Tibial artery (tissue), 4 donors: Measurements from ENCODE around the gene COL4A2.

Source experiments
- DNase-seq, 2 donors: peaks; one replicate each; pipeline ENCODE4 v3.0.0-alpha.2; 2019
- H3K27ac ChIP-seq, 2 donors: fragments of 200-600 bp; sonication (generic) in 1 of 2; 1 replicate in 1 of 2; 2 replicates in 1 of 2; pipeline ENCODE4 v1.5.1; 2018 to 2019; ENCODE audit warnings: mild to moderate bottlenecking in 1 of 2
- H3K27me3 ChIP-seq, 2 donors: fragments of 200-600 bp; sonication (generic) in 1 of 2; one replicate each; pipeline versions ENCODE4 v1.5.1 to v1.6.0; 2016 to 2019
- H3K36me3 ChIP-seq, 3 donors: fragments of 200-600 bp; sonication (generic) in 2 of 3; one replicate each; pipeline ENCODE4 v1.5.1; 2016 to 2019; ENCODE audit warnings: mild to moderate bottlenecking in 2 of 3
- H3K4me1 ChIP-seq, 4 donors: fragments of 200-600 bp; sonication (generic) in 2 of 4; 1 replicate in 3 of 4; 2 replicates in 1 of 4; pipeline ENCODE4 v1.5.1; 2016 to 2019
- H3K4me3 ChIP-seq, 2 donors: fragments of 200-600 bp; sonication (generic) in 1 of 2; 1 replicate in 1 of 2; 2 replicates in 1 of 2; pipeline ENCODE4 v1.5.1; 2018 to 2019; ENCODE audit warnings: mild to moderate bottlenecking in 2 of 2
- H3K9me3 ChIP-seq, 3 donors: fragments of 200-600 bp; sonication (generic) in 1 of 3; one replicate each; pipeline ENCODE4 v1.5.1; 2016 to 2019
- intact Hi-C: fragments of 100-400 bp; cut with DNase I; formaldehyde crosslinking; loops from one replicate; pipeline ENCODE4 v1.15.0; 2023; ENCODE audit warnings: low total_unique reads
- TF ChIP-seq, protein P1 (sequence below), 2 experiments: fragments of 200-600 bp in 1 of 2; fragments of 450-650 bp in 1 of 2; IDR thresholded peaks; one replicate each; pipeline ENCODE4 v1.5.1; 2017 to 2019; ENCODE audit warnings: antibody characterized with exemption in 2 of 2, mild to moderate bottlenecking in 1 of 2, moderate library complexity in 1 of 2

COL4A2 gene

DNA sequence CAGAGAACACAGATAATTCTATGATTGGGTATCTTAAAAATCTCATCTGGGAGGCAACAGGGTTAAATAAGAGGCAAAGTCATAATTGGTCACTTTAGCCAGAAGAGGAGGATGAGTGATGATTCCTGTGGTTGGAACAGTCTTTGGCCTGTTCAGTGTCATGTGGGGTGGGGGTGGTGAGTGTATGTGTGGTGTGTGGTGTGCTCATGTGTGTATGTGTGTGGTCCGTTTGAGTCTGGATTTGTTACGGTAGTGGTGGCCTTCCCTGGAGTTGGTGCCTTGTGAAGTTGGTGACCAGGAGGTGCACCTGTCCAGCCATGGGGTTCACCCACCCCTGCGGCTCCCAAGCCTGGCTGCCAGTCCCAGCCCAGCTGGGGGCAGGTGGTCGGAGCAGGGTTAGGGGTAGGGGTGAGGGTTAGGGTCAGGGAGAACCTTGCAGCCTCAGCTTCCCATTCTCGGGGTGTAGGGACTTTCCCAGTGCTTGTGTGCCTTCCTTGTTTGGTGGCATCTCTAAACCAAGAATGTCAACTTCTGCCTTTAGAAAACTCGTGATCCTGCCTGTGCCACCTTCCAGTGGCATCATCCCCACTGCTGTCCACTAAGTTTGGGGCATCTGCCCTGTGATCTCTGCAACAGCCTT lies 156.9 kb downstream of the COL4A2 start:
- H3K36me3 ChIP-seq, result peaks cover 92 to 100% (median 93%) of the 10 kb centered on the region in 3 donors
- H3K27me3 ChIP-seq, result no peaks in the 10 kb centered on the region
- TF ChIP-seq, protein P1, sequence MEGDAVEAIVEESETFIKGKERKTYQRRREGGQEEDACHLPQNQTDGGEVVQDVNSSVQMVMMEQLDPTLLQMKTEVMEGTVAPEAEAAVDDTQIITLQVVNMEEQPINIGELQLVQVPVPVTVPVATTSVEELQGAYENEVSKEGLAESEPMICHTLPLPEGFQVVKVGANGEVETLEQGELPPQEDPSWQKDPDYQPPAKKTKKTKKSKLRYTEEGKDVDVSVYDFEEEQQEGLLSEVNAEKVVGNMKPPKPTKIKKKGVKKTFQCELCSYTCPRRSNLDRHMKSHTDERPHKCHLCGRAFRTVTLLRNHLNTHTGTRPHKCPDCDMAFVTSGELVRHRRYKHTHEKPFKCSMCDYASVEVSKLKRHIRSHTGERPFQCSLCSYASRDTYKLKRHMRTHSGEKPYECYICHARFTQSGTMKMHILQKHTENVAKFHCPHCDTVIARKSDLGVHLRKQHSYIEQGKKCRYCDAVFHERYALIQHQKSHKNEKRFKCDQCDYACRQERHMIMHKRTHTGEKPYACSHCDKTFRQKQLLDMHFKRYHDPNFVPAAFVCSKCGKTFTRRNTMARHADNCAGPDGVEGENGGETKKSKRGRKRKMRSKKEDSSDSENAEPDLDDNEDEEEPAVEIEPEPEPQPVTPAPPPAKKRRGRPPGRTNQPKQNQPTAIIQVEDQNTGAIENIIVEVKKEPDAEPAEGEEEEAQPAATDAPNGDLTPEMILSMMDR (IDR thresholded peaks at IDR 0.05), result no peak
- no peak overlapping the region for H3K4me3 ChIP-seq
- H3K4me1 ChIP-seq, result no peaks in the 10 kb centered on the region
- peak overlapping the region; percentile 9 to 49 for H3K27ac ChIP-seq
- H3K9me3 ChIP-seq, result no peaks in the 10 kb centered on the region
- intact Hi-C loops, result no loop called here
- no peak for DNase-seq

- H3K36me3 ChIP-seq, result peaks cover 92 to 100% (median 97%) of the 10 kb centered on the region in 3 donors
- intact Hi-C loops, result no loop called here
These were observed 157.7 kb downstream of the COL4A2 start for GRCh38 chr13:110464556-110465333.

GRCh38 chr13:110465696-110466095 lies 158.6 kb downstream of the COL4A2 start:
- Histone ChIP-seq H3K9me3 (no peaks in the 10 kb centered on the region), H3K4me1 (no peaks in the 10 kb centered on the region), H3K27me3 (no peaks in the 10 kb centered on the region), H3K36me3 (peaks cover 95 to 100% (median 96%) of the 10 kb centered on the region in 3 donors), H3K4me3 (no peak overlapping the region), H3K27ac (peak overlapping the region in 1 of 2 donors; percentile 49)
- TF ChIP-seq, protein P1 (IDR thresholded peaks at IDR 0.05), result no peak
- DNase-seq, result peak in 1 of 2 donors; percentile 14
- intact Hi-C loops, result no loop called here

More at GRCh38 chr13:110464556-110465333, 157.7 kb downstream of the COL4A2 start:
- Histone ChIP-seq H3K4me1 (no peaks in the 10 kb centered on the region), H3K27me3 (no peaks in the 10 kb centered on the region), H3K4me3 (no peak overlapping the region), H3K9me3 (no peaks in the 10 kb centered on the region), H3K27ac (peak overlapping the region in 1 of 2 donors; percentile 49)
- DNase-seq, result no peak
- TF ChIP-seq, protein P1 (IDR thresholded peaks at IDR 0.05), result no peak

- Histone ChIP-seq H3K4me3 (no peak overlapping the region), H3K9me3 (no peaks in the 10 kb centered on the region), H3K4me1 (no peaks in the 10 kb centered on the region), H3K36me3 (peaks cover 96 to 100% (median 99%) of the 10 kb centered on the region in 3 donors), H3K27me3 (no peaks in the 10 kb centered on the region), H3K27ac (peak overlapping the region in 1 of 2 donors; percentile 49)
- intact Hi-C loops, result no loop called here
- no peak for DNase-seq
- TF ChIP-seq, protein P1 (IDR thresholded peaks at IDR 0.05), result no peak
These were observed 159.3 kb downstream of the COL4A2 start for GRCh38 chr13:110466266-110466915.

DNA sequence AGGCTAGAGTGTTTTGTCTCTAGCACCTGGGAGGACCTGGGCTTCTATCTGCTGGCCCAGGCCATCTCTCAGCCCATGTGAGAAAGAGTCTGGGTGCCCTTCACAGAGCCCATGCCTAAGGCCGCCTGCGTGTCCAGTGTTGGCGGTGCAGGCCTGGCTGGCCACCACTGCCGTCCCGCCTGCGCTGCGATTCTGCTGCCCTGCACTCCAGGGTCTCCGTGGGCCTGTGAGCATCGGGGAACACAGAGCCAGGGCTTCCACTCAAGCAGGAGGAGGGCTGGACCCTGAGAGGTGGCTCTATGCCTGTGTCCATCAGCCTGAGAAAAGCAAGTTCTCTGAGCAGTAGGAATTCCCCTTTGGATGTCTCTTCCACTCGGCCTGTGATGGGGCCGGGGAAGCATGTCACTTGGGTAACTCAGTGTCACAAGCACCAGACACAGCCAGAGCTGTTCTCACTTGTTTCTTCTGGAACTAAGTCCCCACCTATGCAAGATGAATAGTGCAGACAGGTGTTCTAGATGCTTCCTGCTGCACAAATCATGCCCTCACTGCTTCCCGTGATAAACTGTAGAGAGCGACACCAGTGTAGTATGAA lies 160.5 kb downstream of the COL4A2 start:
- TF ChIP-seq, protein P1 (IDR thresholded peaks at IDR 0.05), result no peak
- Histone ChIP-seq H3K27ac (no peak overlapping the region), H3K4me1 (no peaks in the 10 kb centered on the region), H3K36me3 (peaks cover 89 to 98% (median 96%) of the 10 kb centered on the region in 3 donors), H3K4me3 (no peak overlapping the region), H3K9me3 (no peaks in the 10 kb centered on the region), H3K27me3 (no peaks in the 10 kb centered on the region)
- DNase-seq, result no peak
- intact Hi-C loops, result no loop called here
